Measurements from ENCODE around the gene IER3. TPM values are rescaled to one million over a fixed set of nuclear protein-coding genes. Genes with fewer than 3 reads are reported as not detected.
A peak's percentile ranks its signal among the peaks of the same experiment; 100 is the strongest.
"Not testable (repeated sequence)": the region's sequence is repeated elsewhere in the genome, so short reads cannot be mapped to it uniquely, and the experiment has no call there.

The IER3 gene
- total and polyA plus RNA-seq, 12 donors, result 1.6 to 136 (median 43.1) TPM

DNA sequence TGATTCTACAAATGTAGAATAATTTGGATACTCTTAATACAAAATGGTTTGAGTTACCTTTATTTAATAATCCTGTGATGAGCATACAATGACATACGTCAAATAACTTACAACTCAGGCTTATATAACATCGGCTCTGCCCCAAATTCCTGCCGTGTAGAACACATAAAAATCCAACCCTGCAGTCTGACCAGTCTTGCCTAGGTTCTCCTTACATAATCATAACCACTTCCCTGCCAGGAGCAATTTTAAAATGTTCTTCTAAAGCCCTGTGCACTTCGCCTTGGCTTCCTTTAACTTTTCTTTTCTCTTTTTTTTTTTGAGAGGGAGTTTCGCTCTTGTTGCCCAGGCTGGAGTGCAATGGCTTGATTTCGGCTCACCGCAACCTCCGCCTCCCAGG is 16.2 kb upstream of the IER3 start:
- Histone ChIP-seq H3K27me3 (no peaks in the 10 kb centered on the region), H3K9me3 (replicated peaks in 1 of 3) (no peaks in the 10 kb centered on the region), H3K4me1 (replicated peaks in 1 of 2) (peaks cover 0 to 17% of the 10 kb centered on the region in 2 donors), H3K36me3 (replicated peaks in 1 of 2) (no peaks in the 10 kb centered on the region), H3K4me3 (no peak overlapping the region), H3K27ac (no peak overlapping the region)
- intact Hi-C loops (cut with DNase I), result no loop called here
- no peak for DNase-seq
- no peak for TF ChIP-seq POLR2A (IDR thresholded peaks at IDR 0.05)
- TF ChIP-seq, protein P1, sequence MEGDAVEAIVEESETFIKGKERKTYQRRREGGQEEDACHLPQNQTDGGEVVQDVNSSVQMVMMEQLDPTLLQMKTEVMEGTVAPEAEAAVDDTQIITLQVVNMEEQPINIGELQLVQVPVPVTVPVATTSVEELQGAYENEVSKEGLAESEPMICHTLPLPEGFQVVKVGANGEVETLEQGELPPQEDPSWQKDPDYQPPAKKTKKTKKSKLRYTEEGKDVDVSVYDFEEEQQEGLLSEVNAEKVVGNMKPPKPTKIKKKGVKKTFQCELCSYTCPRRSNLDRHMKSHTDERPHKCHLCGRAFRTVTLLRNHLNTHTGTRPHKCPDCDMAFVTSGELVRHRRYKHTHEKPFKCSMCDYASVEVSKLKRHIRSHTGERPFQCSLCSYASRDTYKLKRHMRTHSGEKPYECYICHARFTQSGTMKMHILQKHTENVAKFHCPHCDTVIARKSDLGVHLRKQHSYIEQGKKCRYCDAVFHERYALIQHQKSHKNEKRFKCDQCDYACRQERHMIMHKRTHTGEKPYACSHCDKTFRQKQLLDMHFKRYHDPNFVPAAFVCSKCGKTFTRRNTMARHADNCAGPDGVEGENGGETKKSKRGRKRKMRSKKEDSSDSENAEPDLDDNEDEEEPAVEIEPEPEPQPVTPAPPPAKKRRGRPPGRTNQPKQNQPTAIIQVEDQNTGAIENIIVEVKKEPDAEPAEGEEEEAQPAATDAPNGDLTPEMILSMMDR (IDR thresholded peaks at IDR 0.05), result no peak
- WGBS, 4 donors, result 77 to 85% (median 80%) methylated on average over 8 of the region's 8 CpGs

DNA sequence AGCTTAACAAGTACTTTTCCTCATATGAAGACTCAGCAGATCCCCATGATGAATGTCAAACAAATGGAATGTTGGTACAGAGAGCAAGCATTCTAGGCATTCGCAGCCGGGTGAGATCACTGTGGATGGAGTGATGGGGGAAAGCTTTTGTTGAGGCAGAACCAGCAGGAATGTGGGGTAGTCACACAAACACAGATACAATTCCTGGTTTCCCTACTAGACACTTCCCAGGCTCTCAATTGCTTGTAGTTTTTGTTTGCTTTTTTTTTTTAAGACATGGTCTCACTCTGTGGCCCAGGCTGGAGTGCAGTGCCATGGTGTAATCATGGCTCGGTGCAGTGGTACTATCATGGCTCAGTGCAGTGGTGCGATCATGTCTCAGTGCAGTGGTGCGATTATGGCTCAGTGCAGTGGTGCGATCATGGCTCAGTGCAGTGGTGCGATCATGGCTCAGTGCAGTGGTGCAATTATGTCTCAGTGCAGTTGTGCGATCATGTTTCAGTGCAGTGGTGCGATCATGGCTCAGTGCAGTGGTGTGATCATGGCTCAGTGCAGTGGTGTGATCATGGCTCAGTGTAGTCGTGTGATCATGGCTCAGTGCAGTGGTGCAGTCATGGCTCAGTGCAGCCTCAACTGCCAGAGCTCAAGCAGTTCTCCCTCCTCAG is 15.4 kb upstream of the IER3 start:
- Histone ChIP-seq H3K4me1 (replicated peaks in 1 of 2) (peaks cover 0 to 17% of the 10 kb centered on the region in 2 donors), H3K9me3 (replicated peaks in 1 of 3) (no peaks in the 10 kb centered on the region), H3K27ac (peak overlapping the region in 2 of 5 donors; percentile 61), H3K27me3 (no peaks in the 10 kb centered on the region), H3K36me3 (replicated peaks in 1 of 2) (no peaks in the 10 kb centered on the region), H3K4me3 (no peak overlapping the region)
- intact Hi-C loops (cut with DNase I), result no loop called here
- no peak for DNase-seq
- WGBS, 4 donors, result 95 to 97% (median 96%) methylated on average over 10 of the region's 10 CpGs
- TF ChIP-seq, protein P1 (IDR thresholded peaks at IDR 0.05), result no peak
- no peak for TF ChIP-seq POLR2A (IDR thresholded peaks at IDR 0.05)

- WGBS, 4 donors, result 11 to 55% (median 45%) methylated on average over 1 of the region's 1 CpG
- intact Hi-C loops (cut with DNase I), result no loop called here
- TF ChIP-seq, protein P1 (IDR thresholded peaks at IDR 0.05), result no peak
- no peak for TF ChIP-seq POLR2A (IDR thresholded peaks at IDR 0.05)
Measured at GRCh38 chr6:30757261-30757904, 13.0 kb upstream of the IER3 start.

DNA sequence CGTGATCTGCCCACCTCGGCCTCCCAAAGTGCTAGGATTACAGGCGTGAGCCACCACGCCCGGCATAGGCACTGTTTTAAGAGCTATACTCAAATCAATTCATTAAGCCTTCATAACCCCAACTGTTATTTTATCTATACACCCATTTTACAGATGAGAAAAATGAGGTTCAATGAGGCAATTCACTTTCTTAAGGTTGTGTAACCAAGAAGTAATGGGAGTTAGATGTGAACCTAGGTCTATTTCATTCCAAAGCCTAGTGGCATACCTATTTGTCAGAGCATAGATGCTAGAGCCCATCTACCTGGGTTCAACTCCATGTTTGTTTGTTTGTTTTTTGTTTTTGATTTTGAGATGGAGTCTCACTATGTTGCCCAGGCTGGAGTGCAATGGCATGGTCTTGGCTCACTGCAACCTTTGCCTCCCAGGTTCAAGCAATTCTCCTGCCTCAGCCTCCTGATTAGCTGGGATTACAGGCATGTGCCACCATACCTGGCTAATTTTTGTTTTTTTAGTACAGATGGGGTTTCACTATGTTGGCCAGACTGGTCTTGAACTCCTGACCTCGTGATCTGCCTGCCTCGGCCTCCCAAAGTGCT is 12.2 kb upstream of the IER3 start:
- H3K27ac ChIP-seq; intact Hi-C loops (cut with DNase I): not testable (repeated sequence)
- 87 to 92% (median 91%) methylated on average over 7 of the region's 7 CpGs for WGBS, 4 donors

More at GRCh38 chr6:30757261-30757904, 13.0 kb upstream of the IER3 start:
- Histone ChIP-seq H3K9me3 (replicated peaks in 1 of 3) (no peaks in the 10 kb centered on the region), H3K27me3 (no peaks in the 10 kb centered on the region), H3K4me3 (no peak overlapping the region), H3K4me1 (replicated peaks in 1 of 2) (peaks cover 7 to 19% of the 10 kb centered on the region in 2 donors), H3K27ac (no peak overlapping the region), H3K36me3 (replicated peaks in 1 of 2) (no peaks in the 10 kb centered on the region)
- DNase-seq, result no peak

More for the DNA sequence above, 12.2 kb upstream of the IER3 start:
- H3K4me3 ChIP-seq; H3K27me3 ChIP-seq; H3K36me3 ChIP-seq (replicated peaks in 1 of 2); DNase-seq; H3K9me3 ChIP-seq (replicated peaks in 1 of 3): not testable (repeated sequence)
- H3K4me1 ChIP-seq (replicated peaks in 1 of 2), result peaks cover 13 to 27% of the 10 kb centered on the region in 2 donors
